NCI-H748 (cell line): ENCODE measurements around the gene CILP.
"Not testable (repeated sequence)": the region's sequence is repeated elsewhere in the genome, so short reads cannot be mapped to it uniquely, and the experiment has no call there.

Experiments
- DNase-seq: peaks from one replicate; lab custom pipeline; 2025; ENCODE audit not compliant: unreplicated experiment; lab: John Stamatoyannopoulos, UW

The CILP gene

DNA sequence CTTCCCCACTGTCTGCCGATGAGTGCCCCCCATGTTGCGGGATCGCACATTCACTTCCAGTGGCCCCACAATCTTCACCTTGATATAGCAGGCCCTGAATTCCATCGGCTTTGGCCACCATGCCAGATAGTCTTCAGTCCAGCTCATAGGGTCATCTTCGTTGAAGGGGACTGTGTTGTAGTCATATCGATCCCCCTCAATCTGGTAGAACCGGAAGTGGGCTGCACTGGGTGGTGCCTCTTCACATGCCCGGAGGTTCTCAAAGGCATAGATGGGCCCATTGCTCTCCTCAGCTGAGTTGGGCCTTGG, 14.0 kb downstream of the CILP start:
- DNase-seq, result no peak

DNA sequence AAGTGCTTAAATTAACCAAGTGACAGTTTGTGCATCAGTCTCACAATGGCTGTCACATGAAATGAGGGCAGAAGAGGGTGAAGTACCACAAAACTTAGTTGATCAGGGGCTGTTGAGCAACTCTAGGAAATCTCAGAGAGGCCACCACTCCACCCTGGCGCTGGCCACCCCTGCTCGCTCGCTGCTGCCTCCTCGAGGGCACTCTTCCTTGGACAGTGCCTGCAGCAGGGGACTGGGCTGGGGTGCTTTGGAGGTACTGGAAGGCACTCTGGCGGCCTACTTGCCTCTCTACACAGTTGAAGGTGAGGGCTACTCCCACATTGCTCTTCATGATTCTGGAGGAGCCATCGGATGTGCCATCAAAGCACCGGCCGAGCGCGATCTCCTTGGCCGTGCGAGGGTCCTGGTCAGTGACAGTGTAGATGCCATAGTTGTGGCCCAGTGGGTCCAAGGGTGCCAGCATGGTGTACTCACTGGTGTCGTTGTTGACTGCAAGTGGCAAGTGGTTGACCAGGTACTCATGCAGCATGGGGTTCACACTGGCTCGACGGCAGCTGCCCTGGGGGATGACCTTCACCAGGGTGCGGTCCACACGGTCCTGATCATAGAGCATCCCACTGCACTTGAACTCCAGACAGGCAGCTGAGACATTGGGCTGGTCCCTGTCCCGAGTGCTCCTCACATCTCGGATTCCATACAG, 14.5 kb downstream of the CILP start:
- DNase-seq, result no peak

DNA sequence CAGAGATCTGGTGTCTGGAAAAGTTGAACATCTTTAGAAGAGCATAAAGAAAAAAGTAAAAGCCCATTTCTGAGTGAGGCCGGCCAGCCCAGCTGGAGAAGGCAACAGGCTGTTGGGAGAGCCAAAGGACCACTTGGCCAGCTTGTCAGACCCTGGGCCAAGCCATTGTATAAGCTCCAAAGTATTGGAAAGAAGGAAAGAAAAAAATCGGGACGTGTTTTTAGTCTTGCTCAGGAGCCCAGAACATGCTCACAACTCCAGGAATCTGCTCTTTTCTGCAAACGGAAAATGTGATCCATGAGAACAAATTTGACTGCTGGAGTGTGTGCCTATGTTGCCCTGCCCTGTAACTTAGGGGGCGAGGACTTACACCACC, 15.7 kb downstream of the CILP start:
- no peak for DNase-seq

DNA sequence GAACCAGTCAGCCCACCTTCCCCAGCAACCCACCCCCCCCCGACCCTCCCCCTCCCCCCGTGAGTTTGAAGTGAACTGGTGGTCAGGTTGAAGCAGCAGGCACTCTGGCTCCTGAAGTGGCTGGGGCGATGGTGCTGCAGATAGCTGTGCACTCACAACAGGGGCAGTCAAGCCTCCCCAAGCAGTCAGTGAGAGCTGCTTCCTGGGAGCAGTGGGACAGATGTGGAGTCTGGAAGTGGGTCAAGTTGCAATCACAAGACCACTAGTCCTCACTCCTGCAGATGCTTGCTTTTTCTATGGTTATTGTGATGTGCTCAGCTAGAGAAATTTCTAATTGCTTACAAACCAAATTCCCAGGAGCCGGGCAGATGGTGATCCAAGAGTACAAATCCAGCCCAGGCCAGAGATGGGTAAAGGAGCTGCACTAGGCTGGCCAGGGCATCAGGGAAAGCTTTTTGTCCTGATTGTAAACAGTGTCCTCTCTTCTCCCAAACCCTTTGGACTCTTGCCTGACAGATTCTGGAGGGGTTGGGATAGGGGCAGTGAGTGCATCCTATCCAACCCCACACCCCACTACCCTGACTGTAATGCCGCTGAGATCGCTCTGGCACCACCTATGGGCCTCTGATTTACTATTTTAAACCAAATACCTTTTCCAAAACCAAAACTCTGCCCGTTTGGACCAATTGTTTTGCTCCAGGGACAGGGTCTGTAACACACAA, 16.3 kb downstream of the CILP start:
- DNase-seq, result no peak

DNA sequence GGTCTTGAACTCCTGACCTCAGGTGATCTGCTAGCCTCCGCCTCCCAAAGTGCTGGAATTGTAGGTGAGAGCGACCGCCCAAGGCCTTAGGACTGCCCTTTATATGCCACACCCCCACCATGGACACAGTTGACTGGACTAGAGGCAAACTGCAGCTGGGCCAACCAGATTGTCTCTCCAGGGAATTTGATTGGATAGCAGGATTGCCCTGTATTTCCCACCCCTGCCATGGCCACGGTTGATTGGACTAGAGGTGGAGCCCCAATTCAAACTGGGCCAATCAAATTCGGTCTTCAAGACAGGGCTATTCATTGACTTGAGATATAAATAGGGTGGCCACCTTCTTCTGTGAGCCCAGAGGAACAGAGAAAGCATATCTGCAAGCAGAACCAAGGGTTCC, 19.3 kb downstream of the CILP start:
- DNase-seq, result no peak

DNA sequence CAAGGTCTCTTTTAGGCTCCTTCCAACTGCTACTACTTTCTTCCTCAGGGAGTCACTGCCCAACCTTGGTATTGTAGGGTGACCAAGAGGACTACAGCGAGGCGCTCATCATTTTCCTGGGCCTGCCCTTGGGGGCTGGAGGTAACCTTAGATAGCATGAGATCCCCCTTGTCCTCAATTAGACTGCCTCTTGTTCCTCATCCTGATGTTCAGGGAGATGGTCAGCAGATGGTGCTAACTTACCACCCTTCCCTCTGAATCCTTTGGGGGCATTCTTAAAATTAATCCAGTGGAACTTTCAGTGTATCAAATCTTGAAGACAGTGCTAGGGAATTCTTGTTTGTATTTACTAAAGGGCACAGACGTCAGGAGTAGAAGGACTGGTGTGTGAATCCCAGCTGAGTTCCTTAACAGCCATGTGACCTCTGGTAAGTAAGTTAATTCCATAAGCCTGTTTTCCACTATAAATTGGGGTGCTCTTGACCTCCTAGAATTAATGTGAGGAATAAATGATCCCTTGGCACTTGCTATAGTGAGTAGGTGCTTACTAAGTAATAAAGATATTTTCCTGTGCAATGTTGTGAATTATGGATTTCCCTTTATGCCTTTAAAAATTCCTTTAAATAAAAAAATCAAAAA, 22.1 kb downstream of the CILP start:
- peak; percentile 38 for DNase-seq

DNA sequence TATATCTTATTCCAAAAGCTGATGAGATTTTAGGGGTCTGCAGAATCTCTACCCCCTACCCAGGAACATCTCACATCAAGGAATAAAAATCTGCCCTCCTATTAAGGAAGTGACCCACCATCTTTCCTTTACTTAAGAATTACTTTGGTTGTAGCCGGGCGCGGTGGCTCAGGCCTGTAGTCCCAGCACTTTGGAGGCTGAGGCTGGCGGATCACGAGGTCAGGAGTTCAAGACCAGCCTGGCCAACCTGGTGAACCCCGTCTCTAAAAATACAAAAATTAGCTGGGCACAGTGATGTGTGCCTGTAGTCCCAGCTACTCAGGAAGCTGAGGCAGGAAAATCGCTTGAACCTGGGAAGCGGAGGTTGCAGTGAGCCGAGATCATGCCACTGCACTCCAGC, 22.8 kb downstream of the CILP start:
- DNase-seq, result not testable (repeated sequence)

DNA sequence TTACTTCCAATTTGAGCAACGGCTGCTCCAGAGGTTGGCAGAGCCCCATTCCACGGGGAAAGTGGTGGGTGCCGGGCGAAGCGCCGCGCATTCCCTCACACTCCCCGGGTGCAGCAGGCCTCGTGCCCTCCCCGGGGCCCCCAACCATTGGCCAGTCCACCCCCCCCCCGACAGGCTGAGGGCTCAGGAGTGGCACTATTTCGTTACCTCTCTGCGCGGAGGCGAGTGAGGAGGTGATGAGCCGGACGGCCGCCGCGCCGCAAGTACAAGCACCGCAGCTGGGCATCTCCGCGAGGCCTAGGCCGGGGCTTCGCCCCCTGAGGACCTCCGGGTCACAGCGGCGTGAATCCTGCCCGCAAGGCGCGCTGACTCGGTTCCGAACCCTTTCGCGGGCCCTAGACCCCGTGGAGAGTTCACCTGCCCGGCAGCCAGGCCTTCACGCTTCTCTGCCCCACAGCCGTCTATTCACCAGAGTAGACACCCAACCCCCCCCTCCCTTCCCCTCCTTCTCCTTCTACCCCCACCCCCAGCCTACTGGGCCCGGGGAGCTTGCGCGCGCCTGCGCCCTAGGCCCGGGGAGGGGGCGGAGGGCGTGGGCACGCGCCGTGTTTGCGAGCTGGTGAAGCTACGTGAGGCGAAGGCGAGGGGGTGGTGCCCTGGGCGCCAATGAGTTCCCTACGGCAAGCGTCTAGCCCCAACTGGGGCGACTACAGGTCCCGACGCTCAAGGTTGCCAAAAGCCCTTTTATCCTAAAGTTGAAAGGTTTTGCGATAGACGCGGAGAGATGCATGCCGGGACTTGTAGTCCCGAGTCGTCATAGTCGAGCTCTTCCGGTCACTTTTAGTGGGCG, 26.2 kb downstream of the CILP start, which contains the start of gene CLPX:
TSS of gene CLPX (minus strand) at position 475 of the 850 bp plus-strand sequence. CDS start at position 286, 189 bp downstream.
- DNase-seq, result peak; percentile 94

DNA sequence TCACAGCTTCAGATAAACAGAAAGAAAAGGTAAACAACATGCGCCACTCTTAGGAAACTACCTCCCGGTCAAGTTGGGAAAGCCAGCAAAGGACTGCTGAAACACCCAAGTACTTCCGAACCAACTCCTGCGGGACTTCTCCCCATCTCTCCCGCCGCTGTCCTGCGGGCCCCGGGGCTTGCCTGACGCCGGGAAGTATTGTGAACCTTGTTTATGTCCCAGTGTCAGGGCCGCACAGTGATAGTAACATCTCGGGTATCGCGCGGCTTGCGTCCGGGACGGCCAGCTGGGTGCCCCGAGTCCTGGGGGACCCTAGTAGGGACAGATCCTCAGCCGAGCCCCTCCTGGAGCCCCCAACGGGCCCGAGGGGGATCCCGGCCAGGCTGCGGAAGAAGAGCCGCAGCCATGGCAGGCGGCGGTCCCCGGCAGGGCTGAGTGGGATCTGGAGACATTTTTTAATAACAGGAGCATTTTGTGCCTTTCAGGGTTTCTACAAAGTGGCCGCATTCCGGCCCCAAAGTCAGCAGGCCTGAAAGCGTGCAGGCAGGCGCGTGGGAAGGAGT, 26.9 kb downstream of the CILP start:
- DNase-seq, result peak; percentile 29

DNA sequence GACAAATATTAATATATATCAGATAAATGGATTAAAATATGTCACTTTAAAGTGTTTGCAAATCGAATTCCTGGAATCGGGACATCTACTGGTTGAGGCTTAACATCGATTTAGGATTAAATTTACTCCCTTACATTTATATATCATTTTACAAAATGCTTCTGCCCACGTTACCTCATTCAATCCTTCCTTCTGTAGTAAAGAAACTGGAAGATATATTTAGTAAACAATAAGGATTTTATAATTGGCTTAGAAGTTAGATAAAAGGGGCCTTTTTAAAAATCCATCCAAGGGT, 27.5 kb downstream of the CILP start:
- DNase-seq, result no peak

DNA sequence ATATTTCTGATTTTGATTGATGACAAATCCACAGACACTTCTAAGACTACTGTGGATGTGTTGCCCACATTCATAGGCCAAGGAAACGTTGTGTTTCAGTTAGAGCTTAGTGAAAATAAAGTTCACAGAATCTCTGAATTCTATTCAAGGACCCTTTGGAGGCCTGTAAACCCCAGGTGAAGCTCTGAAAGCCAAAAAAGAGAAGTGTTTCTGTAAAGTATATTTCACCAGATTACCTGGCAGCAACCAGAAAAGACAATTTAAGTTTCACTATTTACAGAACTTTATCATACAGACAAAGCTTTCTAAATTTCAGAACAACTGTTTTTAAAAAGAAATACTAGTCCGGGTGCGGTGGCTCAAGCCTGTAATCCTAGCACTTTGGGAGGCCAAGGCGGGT, 28.7 kb downstream of the CILP start:
- DNase-seq, result no peak

DNA sequence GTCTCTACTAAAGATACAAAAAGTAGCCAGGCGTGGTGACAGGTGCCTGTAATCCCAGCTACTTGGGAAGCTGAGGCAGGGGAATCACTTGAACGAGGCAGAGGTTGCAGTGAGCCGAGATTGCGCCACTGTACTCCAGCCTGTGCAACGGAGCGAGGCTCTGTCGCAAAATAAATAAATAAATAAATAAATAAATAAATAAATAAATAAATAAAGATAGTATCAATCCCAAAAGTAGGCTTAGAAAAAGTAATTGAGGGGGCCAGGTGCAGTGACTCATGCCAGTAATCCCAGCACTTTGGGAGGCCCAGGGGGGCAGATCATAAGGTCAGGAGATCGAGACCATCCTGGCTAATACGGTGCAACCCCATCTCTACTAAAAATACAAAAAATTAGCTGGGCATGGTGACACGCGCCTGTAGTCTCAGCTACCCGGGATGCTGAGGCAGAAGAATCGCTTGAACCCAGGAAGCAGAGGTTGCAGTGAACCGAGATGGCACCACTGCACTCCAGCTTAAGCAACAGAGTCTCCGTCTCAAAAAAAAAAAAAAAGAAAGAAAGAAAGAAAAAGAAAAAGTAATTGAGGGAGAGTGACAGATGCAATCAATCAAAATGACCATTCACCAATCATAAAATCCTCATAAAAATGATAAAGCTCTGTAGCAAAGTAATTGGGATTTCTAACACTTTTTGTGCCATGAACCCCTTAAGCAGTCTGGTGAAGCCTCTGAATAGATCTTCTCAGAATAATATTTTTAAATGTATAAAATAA, 29.5 kb downstream of the CILP start:
- DNase-seq, result not testable (repeated sequence)

DNA sequence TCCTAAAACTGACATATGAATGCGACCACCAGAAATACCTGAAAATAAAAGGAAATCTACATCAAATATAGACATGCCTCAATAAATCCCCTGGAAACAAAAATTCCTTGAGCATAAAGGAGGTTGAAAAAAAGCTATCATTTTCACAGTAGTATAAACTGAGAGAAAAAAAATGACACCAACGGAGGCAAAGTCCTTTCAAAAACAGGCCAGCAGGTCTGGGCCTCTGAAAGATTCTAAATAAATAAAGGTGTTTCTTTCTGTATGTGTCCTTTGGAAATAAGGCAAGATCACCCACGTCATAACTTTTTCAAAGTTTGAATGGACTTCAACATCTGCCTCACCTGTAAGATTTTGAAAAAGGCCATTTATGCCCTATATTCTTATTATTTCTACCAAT, 31.1 kb downstream of the CILP start:
- no peak for DNase-seq

DNA sequence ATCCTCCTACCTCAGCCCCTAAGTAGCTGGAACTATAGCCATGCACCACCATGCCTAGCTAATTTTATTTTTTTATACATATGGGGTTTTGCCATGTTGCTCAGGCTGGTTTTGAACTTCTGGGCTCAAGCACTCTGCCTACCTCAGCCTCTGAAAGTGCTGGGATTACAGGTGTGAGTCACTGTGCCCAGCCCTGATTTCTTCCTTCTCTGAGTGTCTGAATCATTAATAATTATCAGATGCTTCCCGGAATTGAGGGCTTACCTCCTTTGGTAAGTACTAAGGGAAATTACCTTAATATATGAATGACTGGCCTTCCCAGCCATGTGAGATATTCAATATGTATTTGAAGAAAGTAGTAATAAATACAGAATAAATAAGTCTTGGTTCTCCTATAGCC, 33.4 kb downstream of the CILP start:
- DNase-seq, result no peak

DNA sequence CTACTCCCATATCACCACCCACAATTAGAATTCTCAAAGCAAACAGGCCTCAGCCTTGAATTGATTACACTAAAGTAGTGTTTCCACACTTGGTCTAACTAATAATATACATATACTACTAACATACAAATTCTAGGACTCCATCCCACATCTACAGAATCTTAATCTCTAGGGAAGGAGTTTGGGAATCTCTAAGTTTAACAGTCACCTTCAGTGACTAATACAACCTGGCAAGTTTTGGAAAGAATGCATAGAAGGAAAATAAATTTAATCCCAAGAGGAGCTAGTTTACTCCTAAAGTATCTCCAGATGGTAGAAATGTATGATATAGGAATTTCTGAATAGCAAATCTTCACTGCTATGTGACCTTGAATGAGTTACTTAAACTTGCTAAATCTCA, 35.2 kb downstream of the CILP start:
- no peak for DNase-seq

DNA sequence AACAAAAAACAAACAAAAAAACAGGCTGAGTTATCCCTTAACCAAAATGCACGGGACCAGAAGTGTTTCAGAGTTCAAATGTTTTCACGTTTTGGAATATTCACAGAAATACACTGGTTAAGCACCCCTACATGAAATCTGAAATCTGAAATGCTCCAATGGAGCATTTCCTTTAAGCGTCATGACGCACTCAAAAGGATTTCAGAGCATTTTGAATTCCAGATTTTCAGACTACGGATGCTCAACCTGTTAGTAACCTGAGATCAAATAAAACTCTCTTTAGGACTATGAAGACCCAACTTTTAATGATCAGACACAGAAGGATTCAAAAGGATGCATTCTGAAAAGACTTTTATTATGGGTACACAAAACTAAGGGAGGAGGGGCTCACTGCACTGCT, 35.8 kb downstream of the CILP start:
- no peak for DNase-seq

DNA sequence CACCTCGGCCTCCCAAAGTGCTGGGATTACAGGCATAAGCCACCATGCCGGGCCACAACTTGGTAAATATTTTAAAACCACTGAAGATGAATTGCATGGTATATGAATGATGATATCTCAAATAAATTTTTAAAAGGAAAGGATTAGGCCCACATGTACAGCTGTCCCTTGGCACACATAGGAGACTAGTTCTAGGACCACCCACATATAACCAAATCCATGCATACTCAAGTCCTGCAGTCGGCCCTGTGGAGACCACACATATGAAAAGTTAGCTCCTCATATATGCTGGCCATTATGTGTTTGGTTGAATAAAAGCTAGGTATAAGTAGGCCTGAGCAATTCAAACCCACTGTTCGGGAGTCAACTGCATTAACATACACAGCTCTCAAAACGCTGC, 36.8 kb downstream of the CILP start:
- no peak for DNase-seq

DNA sequence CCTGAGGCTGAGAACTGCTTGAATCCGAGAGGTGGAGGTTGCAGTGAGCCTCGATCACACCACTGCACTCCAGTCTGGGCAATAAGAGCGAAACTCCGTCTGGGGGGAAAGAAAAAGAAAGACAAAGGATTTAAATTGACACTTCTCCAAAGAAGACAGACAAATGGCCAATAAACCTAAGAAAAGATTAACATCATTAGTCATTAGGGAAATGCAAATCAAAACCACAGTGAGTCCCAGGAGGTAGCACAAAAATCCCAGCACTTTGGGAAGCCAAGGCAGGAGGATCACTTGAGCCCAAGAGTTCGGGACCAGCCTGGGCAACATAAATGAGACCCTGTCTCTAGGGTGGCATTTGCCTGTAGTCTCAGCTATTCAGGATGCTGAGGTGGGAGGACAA, 38.7 kb downstream of the CILP start:
- DNase-seq, result no peak

DNA sequence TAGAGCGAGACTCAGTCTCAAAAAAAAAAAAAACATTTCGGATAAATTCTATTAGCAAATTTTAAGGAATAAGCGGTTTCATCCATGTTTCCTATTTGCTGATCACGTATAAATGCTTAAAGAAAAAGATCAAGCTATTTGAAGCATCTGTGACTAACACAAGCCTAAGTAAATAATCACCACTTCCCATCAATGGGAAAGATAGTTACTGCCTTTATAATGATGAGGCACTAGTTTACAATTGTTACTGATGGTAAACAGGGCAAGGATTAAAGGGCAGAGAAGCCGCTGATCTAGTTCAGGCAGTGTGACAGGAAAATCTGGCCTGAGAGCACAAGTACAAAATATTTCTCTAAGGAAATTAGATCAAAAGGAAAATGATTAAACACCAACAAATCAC, 39.8 kb downstream of the CILP start:
- no peak for DNase-seq

DNA sequence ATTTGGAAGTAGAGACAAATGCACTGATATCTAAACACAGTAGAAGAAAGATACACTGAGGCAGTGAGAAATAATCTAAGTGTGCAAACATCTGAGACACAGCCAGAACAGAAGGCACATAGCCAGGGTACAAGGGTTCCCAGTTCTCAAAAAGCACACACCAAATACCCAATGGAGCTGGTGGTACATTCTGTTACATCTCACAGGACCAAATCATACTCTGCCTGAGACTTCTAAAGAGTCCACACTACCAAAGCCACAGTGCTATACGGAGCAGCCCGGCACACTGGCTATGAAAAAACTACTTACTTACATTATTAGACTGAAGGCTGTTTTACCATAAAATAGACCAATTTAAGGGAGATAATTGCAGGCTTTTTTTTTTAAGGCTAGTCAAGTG, 45.4 kb downstream of the CILP start:
- DNase-seq, result no peak

DNA sequence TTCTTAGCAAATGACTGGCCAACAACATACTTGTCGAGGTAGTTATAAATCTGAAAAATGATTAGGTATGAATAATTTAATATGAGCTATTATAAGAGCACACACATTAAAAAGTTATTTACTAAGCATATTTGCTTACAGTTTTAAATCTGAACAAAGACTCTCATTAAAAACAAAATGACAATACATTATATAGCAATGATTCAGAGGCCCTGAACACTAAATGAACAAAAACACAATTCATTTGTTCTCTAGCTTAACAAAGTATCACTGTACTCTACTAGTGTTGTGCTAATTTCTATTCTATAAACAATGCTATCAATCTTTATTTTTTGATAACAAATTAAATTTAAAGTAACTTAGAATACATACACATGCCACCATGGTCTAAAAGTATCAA, 47.1 kb downstream of the CILP start:
- DNase-seq, result no peak
